Kidney glomerular epithelial cell (primary cell): Measurements from ENCODE around the gene INHA.

Experiments
- DNase-seq: peaks from one replicate; lab custom pipeline; 2025; lab: John Stamatoyannopoulos, UW

INHA gene

DNA sequence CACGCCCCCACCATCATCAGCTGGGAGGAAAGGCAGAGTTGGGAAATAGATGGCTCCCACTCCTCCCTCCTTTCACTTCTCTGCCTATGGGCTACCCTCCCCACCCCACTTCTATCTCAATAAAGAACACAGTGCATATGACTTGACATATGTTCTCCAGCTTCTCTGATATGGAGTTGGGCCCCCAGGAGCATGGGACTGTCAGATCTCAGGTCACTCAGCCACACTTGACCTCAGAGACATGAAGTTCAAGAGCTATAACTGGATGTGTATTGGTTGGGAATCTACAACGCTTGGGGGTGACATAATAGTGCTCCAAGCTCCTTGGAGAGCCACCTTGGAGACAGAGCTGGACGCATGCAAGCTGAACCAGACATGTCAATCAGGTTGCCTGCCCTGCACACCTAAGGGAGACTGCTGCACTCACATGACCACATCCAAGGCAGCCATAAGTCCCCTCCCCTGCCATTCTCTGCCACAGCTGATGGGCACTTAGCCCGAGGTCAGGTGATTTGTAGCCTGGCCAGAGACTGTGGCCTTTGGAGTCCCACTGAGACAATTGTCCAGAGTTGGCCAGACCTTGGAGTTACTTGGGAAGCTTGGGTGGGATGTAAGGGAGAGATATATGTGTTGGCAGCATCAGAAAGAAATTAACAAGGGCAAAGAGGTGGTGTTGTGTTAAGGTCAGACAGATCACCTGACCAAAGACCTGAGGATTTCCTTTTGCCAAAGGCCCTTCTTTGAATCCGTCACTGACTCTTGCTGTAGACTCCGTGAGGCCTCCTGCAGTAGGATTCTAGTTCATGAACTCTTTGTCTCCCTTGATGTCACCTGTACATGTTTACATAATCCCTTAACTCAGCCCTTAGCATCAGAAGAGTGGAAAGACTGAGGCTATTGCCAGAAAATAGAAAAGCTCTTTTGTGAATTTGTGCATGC, 3.7 kb downstream of the INHA start:
- no peak for DNase-seq

GRCh38 chr2:219576505-219577388, 4.6 kb downstream of the INHA start:
- peak; percentile 33 for DNase-seq

- no peak for DNase-seq
Observed at GRCh38 chr2:219578811-219579613, 6.9 kb downstream of the INHA start.

- no peak for DNase-seq
Observed at GRCh38 chr2:219581346-219581745, 9.2 kb downstream of the INHA start.

DNA sequence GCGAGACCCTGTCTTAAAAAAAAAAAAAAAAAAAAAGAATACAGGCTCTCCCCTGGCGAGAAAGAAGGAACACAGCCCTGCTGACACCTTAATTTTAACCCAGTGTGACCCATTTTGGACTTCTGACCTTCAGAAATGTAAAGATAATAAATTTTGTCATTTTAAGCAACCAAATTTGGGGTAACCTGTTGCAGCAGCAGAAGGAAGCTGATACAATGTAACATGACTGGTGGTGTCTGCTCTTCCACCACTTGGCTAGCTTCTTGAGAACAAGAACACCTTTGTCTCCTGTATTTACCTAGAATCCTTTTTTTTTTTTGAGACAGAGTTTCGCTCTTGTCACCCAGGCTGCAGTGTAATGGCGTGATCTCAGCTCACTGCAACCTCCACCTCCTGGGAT, 19.0 kb downstream of the INHA start:
- DNase-seq, result no peak

- DNase-seq, result no peak
Observed at GRCh38 chr2:219592736-219593135, 20.6 kb downstream of the INHA start.

GRCh38 chr2:219593154-219593553, 21.0 kb downstream of the INHA start:
- DNase-seq, result no peak

- peak; percentile 37 for DNase-seq
Observed at GRCh38 chr2:219595256-219595655, 23.1 kb downstream of the INHA start.

DNA sequence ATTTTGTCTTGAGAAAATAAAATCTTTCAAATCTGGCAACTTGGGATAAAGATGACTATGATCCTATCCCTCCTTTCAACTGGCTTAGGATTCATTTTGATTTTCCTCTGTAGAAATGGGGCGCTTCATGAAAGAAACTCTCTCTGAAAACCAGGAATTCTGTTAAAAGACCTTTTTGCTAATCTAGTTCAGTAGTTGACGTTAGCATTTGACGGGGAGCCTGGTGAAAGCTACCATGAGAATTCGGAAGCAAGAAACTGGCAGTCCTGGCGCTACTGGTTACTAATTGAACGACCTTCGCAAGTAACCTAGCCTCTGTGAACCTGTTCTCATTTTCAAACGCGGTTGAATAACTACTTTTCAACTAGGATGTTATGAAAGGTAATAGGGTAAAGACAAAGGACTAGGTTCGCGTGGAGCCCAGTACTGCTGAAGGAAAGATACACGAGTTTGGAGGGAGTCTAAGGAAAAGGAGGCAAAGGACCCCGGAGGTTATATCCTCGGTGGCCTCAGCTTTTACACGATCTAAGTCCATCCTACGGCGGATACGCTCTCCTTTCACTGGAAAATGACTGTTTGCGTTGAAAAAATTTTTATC, 24.9 kb downstream of the INHA start:
- DNase-seq, result peak; percentile 62

DNA sequence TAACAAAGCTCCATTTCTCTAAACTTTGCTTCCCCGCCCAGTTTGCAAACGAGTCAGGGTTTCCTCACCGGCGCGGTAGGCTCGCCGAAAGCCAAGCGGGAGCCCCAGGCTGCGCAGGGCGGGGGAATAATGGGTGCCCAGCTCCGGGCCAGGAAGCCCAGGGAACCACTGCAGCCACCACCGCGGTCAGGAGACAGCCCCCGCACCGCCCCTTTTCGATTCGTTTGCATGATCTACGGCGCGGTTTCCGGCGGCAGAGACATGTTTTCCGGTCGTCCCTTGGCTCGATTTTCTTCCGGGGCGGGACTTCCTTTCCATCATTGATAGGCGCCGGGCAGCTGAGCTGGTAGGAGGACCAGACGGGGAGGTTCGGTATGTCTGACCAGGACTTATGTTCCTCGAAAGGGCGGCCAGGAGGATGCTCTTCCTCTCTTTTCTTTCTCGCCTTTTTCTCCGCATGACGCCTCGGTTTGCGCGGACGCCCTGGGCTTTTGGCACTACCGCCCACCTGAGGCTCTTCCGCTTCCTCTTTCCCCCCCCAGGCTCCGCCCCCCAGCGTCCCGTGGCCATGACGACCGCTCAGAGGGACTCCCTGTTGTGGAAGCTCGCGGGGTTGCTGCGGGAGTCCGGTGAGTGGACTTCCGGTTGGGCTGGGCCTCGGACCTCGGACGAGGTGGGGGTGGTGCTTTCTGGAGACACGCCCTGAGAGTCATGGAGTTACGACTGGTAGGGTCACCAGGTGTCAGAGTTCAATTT, 25.6 kb downstream of the INHA start, which contains the start of gene STK11IP:
Gene STK11IP (plus strand): TSS at position 306 of the 756 bp plus-strand sequence. CDS start 263 bp downstream, at position 569.
- peak; percentile 95 for DNase-seq

DNA sequence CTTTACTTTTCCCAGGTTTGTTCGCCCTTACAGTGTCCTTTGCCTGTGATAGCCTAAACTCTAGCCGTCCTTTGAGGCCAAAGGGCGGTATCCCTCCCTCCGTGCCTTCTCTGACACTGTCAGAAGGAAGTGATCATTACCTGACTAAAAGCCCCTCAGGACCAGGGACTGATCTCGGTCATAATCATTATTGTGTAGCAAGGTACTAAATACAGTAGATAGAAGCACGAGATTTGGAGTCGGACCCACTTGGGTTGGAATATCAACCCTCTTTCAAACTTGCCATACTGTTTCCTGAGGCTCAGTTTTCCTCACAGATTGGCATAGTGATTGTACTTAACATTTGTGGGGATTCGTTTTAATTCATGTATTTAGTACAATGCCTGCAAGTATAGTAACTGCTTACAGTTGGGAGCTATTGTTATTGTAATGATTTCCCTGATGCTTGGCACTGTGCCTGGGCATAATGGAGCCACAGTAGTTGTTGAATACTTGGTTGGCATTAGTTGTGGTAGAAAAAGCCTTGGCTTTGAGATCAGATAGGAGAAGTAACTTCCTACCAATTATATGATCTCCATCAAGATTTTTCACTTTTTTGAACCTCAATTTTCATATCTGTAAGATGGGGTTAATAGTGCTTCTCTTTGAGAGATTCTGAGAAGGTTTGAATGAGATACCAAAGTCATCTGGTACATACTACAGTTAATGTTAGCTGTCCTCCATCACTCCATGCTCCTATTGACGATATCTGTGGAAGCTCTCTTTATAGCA, 26.4 kb downstream of the INHA start:
- no peak for DNase-seq

DNA sequence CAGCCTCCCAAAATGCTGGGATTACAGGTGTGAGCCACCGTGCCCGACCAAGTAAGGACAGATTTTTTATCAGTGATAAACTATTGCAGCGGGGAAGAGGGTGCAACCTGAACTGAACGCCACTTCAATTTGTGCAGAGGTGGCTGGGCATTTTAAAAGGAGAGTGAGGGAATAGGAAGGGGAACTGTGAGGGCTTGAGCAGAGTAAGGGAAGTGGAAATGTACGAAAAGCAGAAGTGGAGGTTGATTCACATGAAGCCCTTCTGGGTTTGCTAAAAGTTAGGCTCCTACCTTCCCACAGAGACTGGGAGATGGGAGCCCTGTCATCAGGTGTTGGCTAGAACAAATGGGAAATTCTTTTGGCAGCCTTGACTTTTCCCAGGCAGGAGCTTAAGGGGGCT, 31.7 kb downstream of the INHA start:
- no peak for DNase-seq

GRCh38 chr2:219605607-219605954, 33.5 kb downstream of the INHA start:
- DNase-seq, result no peak

GRCh38 chr2:219607931-219608330, 35.8 kb downstream of the INHA start:
- DNase-seq, result no peak

DNA sequence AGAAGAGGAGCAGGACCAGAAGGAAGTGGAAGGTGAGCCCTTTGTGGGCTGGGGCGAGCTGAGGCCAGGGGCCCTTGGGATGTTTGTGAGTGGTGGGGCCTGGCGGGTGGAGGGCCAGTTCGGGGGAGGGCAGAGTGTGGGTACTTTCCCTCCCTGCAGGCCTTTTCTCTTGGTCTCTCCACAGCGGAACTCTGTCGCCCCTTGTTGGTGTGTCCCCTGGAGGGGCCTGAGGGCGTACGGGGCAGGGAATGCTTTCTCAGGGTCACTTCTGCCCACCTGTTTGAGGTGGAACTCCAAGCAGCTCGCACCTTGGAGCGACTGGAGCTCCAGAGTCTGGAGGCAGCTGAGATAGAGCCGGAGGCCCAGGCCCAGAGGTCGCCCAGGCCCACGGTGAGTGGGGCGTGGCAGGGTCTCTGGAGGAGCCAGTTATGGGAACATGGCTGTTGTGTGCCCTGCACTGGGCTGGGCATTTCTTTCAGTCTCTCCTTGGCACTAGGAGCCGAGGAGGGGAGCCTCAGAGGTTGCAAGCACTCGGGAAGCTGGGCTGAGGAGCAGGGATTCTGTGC, 36.4 kb downstream of the INHA start:
- DNase-seq, result no peak

- no peak for DNase-seq
Observed at GRCh38 chr2:219609149-219609750, 37.1 kb downstream of the INHA start.

- DNase-seq, result no peak
Observed at GRCh38 chr2:219611306-219611705, 39.2 kb downstream of the INHA start.

DNA sequence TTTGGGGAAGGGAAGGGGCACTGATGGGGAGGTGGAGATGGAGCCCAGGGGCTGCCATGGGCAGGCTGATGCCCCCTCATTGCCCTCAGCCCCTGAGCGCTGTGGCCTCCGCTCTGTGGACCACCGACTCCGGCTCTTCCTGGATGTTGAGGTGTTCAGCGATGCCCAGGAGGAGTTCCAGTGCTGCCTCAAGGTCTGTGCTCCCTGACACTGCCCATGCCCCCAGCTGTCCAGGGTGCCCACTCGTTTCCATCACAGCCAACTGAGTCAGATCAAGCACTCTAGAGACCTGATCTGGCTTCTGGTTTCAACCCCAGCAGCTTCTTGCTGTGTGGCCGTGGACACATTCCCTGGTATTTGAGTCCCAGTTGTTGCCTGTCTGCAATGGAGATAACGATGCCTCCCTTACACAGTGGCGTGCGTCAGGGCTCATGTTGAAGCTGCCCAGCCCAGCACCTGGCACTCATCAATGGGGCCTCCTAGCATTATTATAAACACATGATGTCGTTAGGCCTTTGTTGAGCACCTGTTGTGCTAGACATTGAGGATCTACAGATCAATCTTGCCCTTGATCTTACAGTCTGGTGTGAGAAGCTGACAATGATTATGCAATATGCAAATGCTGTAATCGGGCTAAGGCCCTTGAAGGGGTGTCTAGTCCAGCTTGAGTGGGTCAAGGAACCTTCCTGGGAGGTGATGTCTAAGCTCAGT, 39.9 kb downstream of the INHA start:
- no peak for DNase-seq
